ENCODE measurements around the gene CSMD2. TPM values are rescaled to one million over a fixed set of nuclear protein-coding genes. Genes with fewer than 3 reads are reported as not detected.

The CSMD2 gene
- total RNA-seq, 1 experiment from 2014 or later = 0.22 TPM

- H3K79me2 ChIP-seq (ENCODE audit: insufficient read depth, low read length) = no peaks in the 10 kb centered on the region
- RAD21 ChIA-PET (ENCODE audit: low non-redundant PET in 1 of 2, low total read pairs in 2 of 2, uncharacterized antibody in 2 of 2, unreplicated experiment in 2 of 2) = no interaction called here
- no peak overlapping the region for H2AFZ ChIP-seq (ENCODE audit: low read depth, low read length, poor library complexity, severe bottlenecking)
- intact Hi-C loops (cut with micrococcal nuclease) = no loop called here
- TF ChIP-seq EGR1 (IDR thresholded peaks at IDR 0.05; ENCODE audit: low read depth) (no peak), EZH2 (IDR thresholded peaks at IDR 0.05) (no peak), CEBPB (IDR thresholded peaks at IDR 0.05; ENCODE audit: low read depth) (no peak), FOSL1 (IDR thresholded peaks at IDR 0.05; ENCODE audit: low read depth) (no peak), CTCF (IDR thresholded peaks at IDR 0.05 in 2 of 3, conservative IDR thresholded peaks at IDR 0.05 in 1 of 3; ENCODE audit: borderline replicate concordance in 1 of 3, insufficient read depth in 1 of 3, low read depth in 2 of 3, low read length in 2 of 3) (no peak), ZFX (IDR thresholded peaks at IDR 0.05) (no peak)
- no peak overlapping the region for H3K27ac ChIP-seq (ENCODE audit: low read depth, low read length)
- H3K27me3 ChIP-seq (ENCODE audit: insufficient read depth, low read length) = peaks cover 13% of the 10 kb centered on the region; the same call in 1 of the 2 replicates
- POLR2A ChIA-PET = no interaction called here
- no peaks in the 10 kb centered on the region for H3K9me2 ChIP-seq (ENCODE audit: insufficient read depth)
- no peak overlapping the region for H3K4me2 ChIP-seq (ENCODE audit: low read length)
- DNase-seq (ENCODE audit: low read depth, low spot score) (no peak), ATAC-seq (no peak)
- H3K9ac ChIP-seq (ENCODE audit: low read length) = no peak overlapping the region
- peaks cover 0 to 8% of the 10 kb centered on the region in 2 experiments; a peak in 1 of 4 replicates for H3K9me3 ChIP-seq (ENCODE audit: control insufficient read depth in 1 of 2, insufficient read depth in 1 of 2, low read depth in 1 of 2, low read length in 2 of 2)
- H3K4me1 ChIP-seq (ENCODE audit: control insufficient read depth in 1 of 2, insufficient read depth in 2 of 2, low read length in 2 of 2) = no peaks in the 10 kb centered on the region
- H4K20me1 ChIP-seq (ENCODE audit: insufficient read depth) = no peaks in the 10 kb centered on the region
- CTCF ChIA-PET = no interaction called here
- H3K4me3 ChIP-seq (replicated peaks in 1 of 2; ENCODE audit: low read depth in 1 of 2, low read length in 2 of 2) = no peak overlapping the region
- BruUV-seq (replicated peaks) = no TSS peak
- H3K36me3 ChIP-seq (ENCODE audit: control insufficient read depth in 1 of 2, insufficient read depth in 2 of 2, low read length in 2 of 2) = no peaks in the 10 kb centered on the region
Measured at GRCh38 chr1:33872275-33872674, 292.8 kb downstream of the CSMD2 start.

- no peaks in the 10 kb centered on the region for H3K79me2 ChIP-seq (ENCODE audit: insufficient read depth, low read length)
- H3K4me3 ChIP-seq (replicated peaks in 1 of 2; ENCODE audit: low read depth in 1 of 2, low read length in 2 of 2) = no peak overlapping the region
- no peak for ATAC-seq
- DNase-seq (ENCODE audit: low read depth, low spot score) = no peak
- peaks cover 17% of the 10 kb centered on the region; the same call in 1 of the 2 replicates for H3K27me3 ChIP-seq (ENCODE audit: insufficient read depth, low read length)
- H4K20me1 ChIP-seq (ENCODE audit: insufficient read depth) = no peaks in the 10 kb centered on the region
- intact Hi-C loops (cut with micrococcal nuclease) = no loop called here
- H3K4me2 ChIP-seq (ENCODE audit: low read length) = no peak overlapping the region
- TF ChIP-seq CEBPB (IDR thresholded peaks at IDR 0.05; ENCODE audit: low read depth) (no peak), POLR2A (IDR thresholded peaks at IDR 0.05; ENCODE audit: borderline replicate concordance, extremely low read depth, insufficient read depth, insufficient read length) (no peak), TCF7L2 (IDR thresholded peaks at IDR 0.05; ENCODE audit: borderline replicate concordance, extremely low read depth, insufficient read depth, insufficient read length) (no peak)
- no peaks in the 10 kb centered on the region for H3K9me2 ChIP-seq (ENCODE audit: insufficient read depth)
- RAD21 ChIA-PET (ENCODE audit: low non-redundant PET in 1 of 2, low total read pairs in 2 of 2, uncharacterized antibody in 2 of 2, unreplicated experiment in 2 of 2) = no interaction called here
- CTCF ChIA-PET = no interaction called here
- H3K27ac ChIP-seq (ENCODE audit: low read depth, low read length) = no peak overlapping the region
- POLR2A ChIA-PET = no interaction called here
- no peak overlapping the region for H3K9ac ChIP-seq (ENCODE audit: low read length)
- H2AFZ ChIP-seq (ENCODE audit: low read depth, low read length, poor library complexity, severe bottlenecking) = no peak overlapping the region
- no peaks in the 10 kb centered on the region for H3K4me1 ChIP-seq (ENCODE audit: control insufficient read depth in 1 of 2, insufficient read depth in 2 of 2, low read length in 2 of 2)
- no peaks in the 10 kb centered on the region for H3K36me3 ChIP-seq (ENCODE audit: control insufficient read depth in 1 of 2, insufficient read depth in 2 of 2, low read length in 2 of 2)
- H3K9me3 ChIP-seq (ENCODE audit: control insufficient read depth in 1 of 2, insufficient read depth in 1 of 2, low read depth in 1 of 2, low read length in 2 of 2) = peaks cover 0 to under 1% of the 10 kb centered on the region in 2 experiments; a peak in 1 of 4 replicates
- BruUV-seq (replicated peaks) = no TSS peak
Measured at GRCh38 chr1:33867684-33868083, 297.3 kb downstream of the CSMD2 start.
